Measurements from ENCODE around the gene ACTR5.

Gene ACTR5

DNA sequence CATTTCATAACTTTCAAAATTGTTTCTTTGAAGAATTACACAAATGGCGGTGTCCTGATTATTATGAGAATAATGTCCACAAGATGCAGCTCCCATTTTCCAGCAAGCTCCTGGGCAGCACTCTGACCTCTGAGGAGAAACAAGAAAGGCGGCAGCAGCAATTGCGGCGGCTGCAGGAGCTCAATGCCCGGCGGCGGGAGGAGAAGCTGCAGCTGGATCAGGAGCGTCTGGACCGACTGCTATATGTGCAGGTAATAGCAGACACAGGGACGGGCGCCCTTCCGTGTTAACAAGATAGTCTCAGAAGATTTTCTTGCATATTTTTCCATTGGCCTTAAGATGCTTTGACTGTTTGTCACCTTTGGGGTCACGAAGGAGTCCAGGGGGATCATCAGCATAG lies 6.7 kb downstream of the ACTR5 start:
- H3K27ac ChIP-seq (ENCODE audit: low read length) = no peak overlapping the region
- H3K27me3 ChIP-seq (ENCODE audit: insufficient read depth, low read length) = no peaks in the 10 kb centered on the region
- no peak overlapping the region for H3K4me3 ChIP-seq (ENCODE audit: low read length)
- peaks cover 74% of the 10 kb centered on the region for H3K36me3 ChIP-seq (ENCODE audit: insufficient read depth, low read depth, low read length)
- no peaks in the 10 kb centered on the region for H3K9me3 ChIP-seq (ENCODE audit: insufficient read depth, low read depth, low read length)
- H3K9ac ChIP-seq (ENCODE audit: low read depth, low read length) = no peak overlapping the region
- no peaks in the 10 kb centered on the region; the same call in 1 of the 2 replicates for H3K4me1 ChIP-seq (ENCODE audit: insufficient read depth, low read length)

DNA sequence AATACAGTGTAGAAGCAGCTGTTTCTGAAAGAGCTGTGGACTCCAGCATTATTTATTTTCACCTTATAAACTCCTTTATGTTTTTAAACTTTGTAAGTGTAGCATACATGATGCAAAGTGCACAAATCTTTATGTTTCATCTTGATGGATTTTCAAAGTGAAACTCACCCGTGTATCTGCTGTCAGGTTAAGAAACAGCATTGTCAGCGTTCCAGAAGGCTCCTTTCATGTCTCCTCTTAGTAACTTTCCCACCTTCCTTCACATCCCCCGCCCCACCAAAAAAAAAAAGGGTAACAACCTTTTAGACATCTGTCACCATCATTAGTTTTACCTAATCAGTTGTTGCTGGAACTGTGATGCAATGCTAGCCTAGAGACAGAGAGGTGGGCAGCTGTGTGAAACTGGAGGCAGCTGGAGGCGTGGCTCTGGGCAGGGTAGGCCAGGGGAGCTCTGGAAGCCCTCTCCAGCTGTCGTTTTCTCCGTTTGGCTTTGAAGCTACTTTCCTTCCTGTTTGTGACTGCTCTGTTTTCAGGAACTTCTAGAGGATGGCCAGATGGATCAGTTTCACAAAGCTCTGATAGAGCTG lies 7.2 kb downstream of the ACTR5 start:
- no peak overlapping the region for H3K9ac ChIP-seq (ENCODE audit: low read depth, low read length)
- H3K36me3 ChIP-seq (ENCODE audit: insufficient read depth, low read depth, low read length) = peaks cover 79% of the 10 kb centered on the region
- H3K4me3 ChIP-seq (ENCODE audit: low read length) = no peak overlapping the region
- H3K27me3 ChIP-seq (ENCODE audit: insufficient read depth, low read length) = no peaks in the 10 kb centered on the region
- H3K9me3 ChIP-seq (ENCODE audit: insufficient read depth, low read depth, low read length) = no peaks in the 10 kb centered on the region
- H3K4me1 ChIP-seq (ENCODE audit: insufficient read depth, low read length) = no peaks in the 10 kb centered on the region; the same call in 1 of the 2 replicates
- no peak overlapping the region for H3K27ac ChIP-seq (ENCODE audit: low read length)

DNA sequence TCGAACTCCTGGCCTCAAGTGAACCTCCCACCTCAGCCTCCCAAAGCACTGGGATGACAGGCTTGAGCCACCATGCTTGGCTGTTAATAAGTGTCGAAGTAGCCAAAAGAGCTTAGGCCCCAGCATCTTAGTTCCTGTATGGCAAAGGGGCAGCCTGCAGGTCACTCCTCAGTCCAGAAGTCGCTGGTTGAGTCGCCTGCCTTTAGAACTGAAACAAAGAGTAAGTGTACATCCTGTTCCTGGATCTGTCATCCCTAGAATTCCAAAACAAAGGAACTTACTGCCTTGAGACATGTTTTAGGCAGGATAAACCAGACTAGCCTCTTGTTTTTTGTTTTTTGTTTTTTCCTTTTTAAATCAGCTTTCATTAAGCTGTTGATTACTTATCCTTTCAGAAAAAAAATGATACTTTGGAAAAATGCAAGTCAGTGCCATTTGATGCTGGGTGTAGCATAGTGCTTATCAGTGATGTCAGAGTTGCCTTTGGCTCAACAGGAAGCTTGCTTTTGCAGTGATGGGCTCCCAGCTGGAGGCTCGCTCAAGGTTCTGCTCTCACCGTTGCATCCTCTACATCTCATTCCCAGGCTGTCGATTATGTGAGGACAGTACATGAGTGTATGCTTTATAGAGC lies 9.0 kb downstream of the ACTR5 start:
- Histone ChIP-seq H3K27me3 (ENCODE audit: insufficient read depth, low read length) (no peaks in the 10 kb centered on the region), H3K4me1 (ENCODE audit: insufficient read depth, low read length) (no peaks in the 10 kb centered on the region; the same call in 1 of the 2 replicates), H3K36me3 (ENCODE audit: insufficient read depth, low read depth, low read length) (peaks cover 87% of the 10 kb centered on the region), H3K4me3 (ENCODE audit: low read length) (no peak overlapping the region), H3K9ac (ENCODE audit: low read depth, low read length) (no peak overlapping the region), H3K27ac (ENCODE audit: low read length) (no peak overlapping the region), H3K9me3 (ENCODE audit: insufficient read depth, low read depth, low read length) (no peaks in the 10 kb centered on the region)

DNA sequence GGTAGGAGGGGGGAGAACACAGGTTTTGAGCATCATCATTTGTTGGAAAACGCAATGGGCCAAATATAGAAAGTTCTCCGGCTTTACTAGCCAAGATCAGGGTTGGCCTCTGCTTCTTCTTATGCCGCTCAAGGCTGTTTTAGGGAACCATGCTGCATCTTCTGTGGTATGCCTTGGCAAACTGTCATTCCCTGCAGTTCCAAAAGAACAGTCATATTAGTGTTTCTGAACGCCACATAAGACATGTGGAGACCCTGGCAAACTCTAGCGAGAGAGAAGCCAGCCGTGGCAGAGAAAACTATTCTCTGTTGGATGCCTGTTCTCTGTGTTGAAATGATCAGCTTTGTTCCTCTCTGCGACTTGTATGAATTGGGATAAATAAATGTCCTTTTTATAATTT lies 10.8 kb downstream of the ACTR5 start:
- H3K27me3 ChIP-seq (ENCODE audit: insufficient read depth, low read length) = no peaks in the 10 kb centered on the region
- no peaks in the 10 kb centered on the region; the same call in 1 of the 2 replicates for H3K4me1 ChIP-seq (ENCODE audit: insufficient read depth, low read length)
- no peak overlapping the region for H3K4me3 ChIP-seq (ENCODE audit: low read length)
- H3K9ac ChIP-seq (ENCODE audit: low read depth, low read length) = no peak overlapping the region
- H3K9me3 ChIP-seq (ENCODE audit: insufficient read depth, low read depth, low read length) = no peaks in the 10 kb centered on the region
- peaks cover 91% of the 10 kb centered on the region for H3K36me3 ChIP-seq (ENCODE audit: insufficient read depth, low read depth, low read length)
- no peak overlapping the region for H3K27ac ChIP-seq (ENCODE audit: low read length)

DNA sequence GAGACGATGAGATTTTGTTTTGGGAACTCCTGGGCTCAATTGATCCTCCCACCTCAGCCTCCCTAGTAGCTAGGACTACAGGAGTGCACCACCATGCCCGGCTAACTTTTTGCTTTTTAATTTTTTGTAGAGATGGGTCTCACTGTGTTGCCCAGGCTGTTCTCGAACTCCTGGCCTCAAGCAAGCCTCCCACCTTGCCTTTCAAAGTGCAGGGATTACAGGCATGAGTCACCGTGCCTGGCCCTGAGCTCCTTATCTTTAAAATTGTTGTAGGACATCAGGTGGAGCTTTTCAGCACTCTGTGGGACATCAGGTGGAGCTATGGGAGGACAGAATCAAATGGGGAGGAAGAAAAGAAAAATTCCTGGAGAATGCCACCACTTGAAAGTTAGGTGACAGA lies 12.7 kb downstream of the ACTR5 start:
- Histone ChIP-seq H3K36me3 (ENCODE audit: insufficient read depth, low read depth, low read length) (peaks cover 97% of the 10 kb centered on the region), H3K4me1 (ENCODE audit: insufficient read depth, low read length) (no peaks in the 10 kb centered on the region; the same call in 1 of the 2 replicates), H3K27ac (ENCODE audit: low read length) (no peak overlapping the region), H3K9me3 (ENCODE audit: insufficient read depth, low read depth, low read length) (no peaks in the 10 kb centered on the region), H3K27me3 (ENCODE audit: insufficient read depth, low read length) (no peaks in the 10 kb centered on the region), H3K4me3 (ENCODE audit: low read length) (no peak overlapping the region), H3K9ac (ENCODE audit: low read depth, low read length) (no peak overlapping the region)

DNA sequence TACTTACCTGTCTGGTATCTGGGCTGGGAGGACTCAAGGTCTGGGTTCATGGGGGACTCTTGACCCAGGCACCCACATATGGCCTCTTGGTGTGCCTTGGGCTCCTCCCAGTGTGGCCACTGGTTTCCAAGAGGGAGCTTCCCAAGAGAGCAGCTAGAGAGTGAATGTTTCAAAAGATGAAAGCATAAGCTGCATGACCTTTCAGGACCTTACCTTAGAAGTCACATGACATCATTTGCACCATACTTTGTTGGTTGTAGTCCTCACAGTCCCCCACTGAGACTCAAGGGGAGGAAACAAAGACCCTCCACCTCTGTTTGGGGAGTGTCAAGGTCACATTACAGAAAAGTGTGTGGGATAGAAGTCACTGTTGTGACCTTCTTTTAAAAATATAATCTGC lies 13.9 kb downstream of the ACTR5 start:
- H3K9me3 ChIP-seq (ENCODE audit: insufficient read depth, low read depth, low read length) = no peaks in the 10 kb centered on the region
- peaks cover 2% of the 10 kb centered on the region; the same call in 1 of the 2 replicates for H3K4me1 ChIP-seq (ENCODE audit: insufficient read depth, low read length)
- no peak overlapping the region for H3K4me3 ChIP-seq (ENCODE audit: low read length)
- no peak overlapping the region for H3K27ac ChIP-seq (ENCODE audit: low read length)
- no peaks in the 10 kb centered on the region for H3K27me3 ChIP-seq (ENCODE audit: insufficient read depth, low read length)
- peaks cover 97% of the 10 kb centered on the region for H3K36me3 ChIP-seq (ENCODE audit: insufficient read depth, low read depth, low read length)
- H3K9ac ChIP-seq (ENCODE audit: low read depth, low read length) = no peak overlapping the region

DNA sequence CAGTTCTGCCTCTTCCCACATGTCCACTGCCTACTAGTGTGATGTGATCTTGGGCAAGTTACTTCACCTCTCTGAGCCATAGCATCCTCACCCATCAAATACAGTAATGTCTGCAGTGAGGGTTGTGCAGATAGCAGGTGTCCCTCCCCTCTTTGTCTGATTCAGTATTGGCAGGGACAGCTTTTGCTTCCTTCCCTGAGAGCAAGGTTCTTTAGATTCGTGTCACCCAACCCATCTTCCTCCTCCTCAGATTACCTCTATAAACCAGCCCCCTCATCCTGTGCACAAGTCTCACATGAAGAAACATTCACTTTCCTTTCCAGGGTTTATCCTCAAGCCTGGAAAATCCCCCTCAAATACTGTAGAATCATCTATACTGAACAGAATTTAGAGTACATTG lies 15.4 kb downstream of the ACTR5 start:
- H3K9ac ChIP-seq (ENCODE audit: low read depth, low read length) = no peak overlapping the region
- H3K27me3 ChIP-seq (ENCODE audit: insufficient read depth, low read length) = no peaks in the 10 kb centered on the region
- no peaks in the 10 kb centered on the region for H3K9me3 ChIP-seq (ENCODE audit: insufficient read depth, low read depth, low read length)
- H3K4me3 ChIP-seq (ENCODE audit: low read length) = no peak overlapping the region
- no peak overlapping the region for H3K27ac ChIP-seq (ENCODE audit: low read length)
- H3K36me3 ChIP-seq (ENCODE audit: insufficient read depth, low read depth, low read length) = peaks cover 99% of the 10 kb centered on the region
- 0 out of 2 replicates have a peak, but pooled peaks cover 2% of the 10 kb centered on the region for H3K4me1 ChIP-seq (ENCODE audit: insufficient read depth, low read length)

DNA sequence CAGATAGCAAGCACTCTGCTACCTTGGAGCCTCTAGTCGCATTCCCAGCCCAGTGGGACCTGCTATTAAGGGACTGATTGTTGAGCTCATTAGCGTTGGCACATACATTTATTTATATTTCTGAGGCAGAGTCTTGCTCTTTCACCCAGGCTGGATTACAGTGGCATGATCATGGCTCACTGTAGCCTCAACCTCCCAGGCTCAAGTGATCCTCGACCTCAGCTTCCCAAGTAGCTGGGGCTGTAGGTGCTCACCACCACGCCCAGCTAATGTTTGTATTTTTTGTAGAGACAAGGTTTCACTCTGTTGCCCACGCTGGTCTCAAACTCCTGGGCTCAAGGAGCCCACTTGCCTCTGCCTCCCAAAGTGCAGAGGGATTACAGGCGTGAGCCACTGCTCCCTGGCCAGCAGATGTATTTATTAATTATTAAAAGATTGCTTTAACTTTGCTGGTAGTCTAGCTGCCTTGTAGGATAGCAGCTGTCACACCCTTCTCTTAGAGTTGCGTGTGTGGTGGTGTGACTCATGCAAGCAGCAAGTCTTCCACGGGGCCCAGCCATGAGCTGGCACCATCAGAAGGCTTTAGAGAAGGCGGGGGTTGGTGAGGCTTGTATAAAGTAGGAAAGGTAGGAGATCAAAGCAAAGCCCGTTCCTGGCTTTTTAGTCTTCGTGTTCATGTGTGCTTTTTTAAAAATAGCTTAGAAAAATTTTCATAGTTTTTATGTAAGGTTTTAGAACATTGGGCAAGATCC lies 16.5 kb downstream of the ACTR5 start:
- Histone ChIP-seq H3K4me3 (ENCODE audit: low read length) (no peak overlapping the region), H3K36me3 (ENCODE audit: insufficient read depth, low read depth, low read length) (peaks cover 99% of the 10 kb centered on the region), H3K4me1 (ENCODE audit: insufficient read depth, low read length) (0 out of 2 replicates have a peak, but pooled peaks cover 2% of the 10 kb centered on the region), H3K27ac (ENCODE audit: low read length) (no peak overlapping the region), H3K27me3 (ENCODE audit: insufficient read depth, low read length) (no peaks in the 10 kb centered on the region), H3K9me3 (ENCODE audit: insufficient read depth, low read depth, low read length) (no peaks in the 10 kb centered on the region), H3K9ac (ENCODE audit: low read depth, low read length) (no peak overlapping the region)

DNA sequence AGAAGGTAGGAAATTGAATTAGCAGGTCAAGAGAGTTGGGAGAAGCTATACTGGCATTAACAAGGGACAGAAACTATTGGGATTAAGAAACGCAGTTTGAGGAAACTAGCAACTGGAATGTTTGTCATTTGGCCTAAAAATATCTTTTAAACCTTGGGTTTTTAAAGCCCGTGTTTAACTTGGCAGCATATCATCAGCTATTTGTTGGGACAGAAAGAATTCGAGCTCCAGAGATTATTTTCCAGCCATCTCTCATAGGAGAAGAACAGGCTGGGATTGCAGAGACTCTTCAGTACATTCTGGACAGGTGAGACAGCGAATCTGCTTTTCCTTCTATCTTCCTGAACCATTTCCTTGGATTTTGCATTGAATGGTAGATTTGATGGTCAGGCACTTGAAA lies 17.8 kb downstream of the ACTR5 start:
- H3K36me3 ChIP-seq (ENCODE audit: insufficient read depth, low read depth, low read length) = peaks cover 99% of the 10 kb centered on the region
- H3K4me1 ChIP-seq (ENCODE audit: insufficient read depth, low read length) = 0 out of 2 replicates have a peak, but pooled peaks cover 2% of the 10 kb centered on the region
- H3K27me3 ChIP-seq (ENCODE audit: insufficient read depth, low read length) = no peaks in the 10 kb centered on the region
- H3K27ac ChIP-seq (ENCODE audit: low read length) = no peak overlapping the region
- no peak overlapping the region; the same call in 1 of the 2 replicates for H3K9ac ChIP-seq (ENCODE audit: low read depth, low read length)
- H3K9me3 ChIP-seq (ENCODE audit: insufficient read depth, low read depth, low read length) = no peaks in the 10 kb centered on the region
- H3K4me3 ChIP-seq (ENCODE audit: low read length) = no peak overlapping the region

DNA sequence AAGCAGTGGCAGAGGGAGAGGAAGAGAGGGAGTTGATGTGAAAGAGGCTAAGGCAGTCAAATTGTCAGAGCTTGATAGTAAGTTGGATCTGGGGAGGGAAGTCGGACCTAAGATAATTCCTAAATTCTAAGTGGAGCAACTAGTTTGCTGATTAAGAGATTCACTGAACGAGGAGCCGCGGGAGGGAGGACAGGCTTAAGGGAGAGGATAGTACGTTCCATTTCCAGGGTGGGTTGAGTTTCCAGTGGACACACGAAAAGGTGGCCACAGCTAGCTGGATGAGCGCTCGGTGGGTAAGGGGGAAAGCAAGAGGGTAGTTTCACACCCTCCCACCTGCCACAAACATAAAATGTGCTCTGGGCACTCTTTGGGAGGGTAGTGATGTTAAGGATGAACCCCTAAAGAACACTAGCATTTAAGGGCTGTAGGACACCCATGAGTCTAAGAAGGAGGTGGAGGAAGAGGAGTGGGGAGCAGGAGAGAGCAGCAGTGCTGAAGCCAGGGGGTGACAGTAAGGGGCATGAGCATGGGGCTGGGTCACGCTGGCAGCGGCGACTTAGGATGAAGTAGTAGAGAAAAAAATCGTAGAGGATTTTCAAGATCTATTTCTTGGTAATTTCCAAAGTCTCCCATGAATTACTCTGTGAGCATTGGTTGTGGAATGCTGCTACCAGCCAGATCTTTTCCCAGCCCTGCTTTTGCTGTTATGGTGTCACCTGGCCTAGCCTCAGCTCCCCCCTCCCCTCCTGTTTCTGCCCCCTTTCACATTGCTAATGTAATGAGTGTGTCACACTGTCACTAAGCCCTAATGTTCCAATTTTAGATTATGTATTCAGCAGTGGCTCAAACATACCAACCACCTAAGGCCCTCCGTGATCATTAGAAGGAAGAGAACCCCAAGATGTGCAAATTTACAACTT lies 21.4 kb downstream of the ACTR5 start:
- H3K9ac ChIP-seq (ENCODE audit: low read depth, low read length) = no peak overlapping the region
- H3K27ac ChIP-seq (ENCODE audit: low read length) = no peak overlapping the region
- H3K36me3 ChIP-seq (ENCODE audit: insufficient read depth, low read depth, low read length) = peaks cover 95% of the 10 kb centered on the region
- H3K4me1 ChIP-seq (ENCODE audit: insufficient read depth, low read length) = 0 out of 2 replicates have a peak, but pooled peaks cover 2% of the 10 kb centered on the region
- no peak overlapping the region for H3K4me3 ChIP-seq (ENCODE audit: low read length)
- H3K27me3 ChIP-seq (ENCODE audit: insufficient read depth, low read length) = no peaks in the 10 kb centered on the region
- no peaks in the 10 kb centered on the region; the same call in 1 of the 2 replicates for H3K9me3 ChIP-seq (ENCODE audit: insufficient read depth, low read depth, low read length)

DNA sequence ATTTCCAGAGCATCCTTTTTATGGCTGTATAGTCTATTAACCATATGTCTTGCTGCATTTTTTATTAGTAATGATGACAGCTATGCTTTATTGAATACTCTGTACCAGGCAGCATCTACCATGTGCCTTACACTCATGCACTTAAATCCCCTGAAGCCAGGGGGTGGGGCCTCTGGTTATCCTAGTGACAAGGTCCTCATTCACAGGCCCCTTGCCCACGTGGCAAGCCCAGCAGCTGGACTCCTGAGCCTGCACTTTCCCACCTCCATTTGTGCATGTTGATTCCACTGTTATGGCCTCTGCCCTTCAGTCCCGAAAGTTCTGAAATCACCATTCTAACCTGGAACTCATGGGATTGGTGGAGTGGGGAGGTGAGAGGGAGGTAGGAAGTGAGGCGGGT lies 22.3 kb downstream of the ACTR5 start:
- Histone ChIP-seq H3K27me3 (ENCODE audit: insufficient read depth, low read length) (no peaks in the 10 kb centered on the region), H3K4me1 (ENCODE audit: insufficient read depth, low read length) (0 out of 2 replicates have a peak, but pooled peaks cover 2% of the 10 kb centered on the region), H3K9me3 (ENCODE audit: insufficient read depth, low read depth, low read length) (no peaks in the 10 kb centered on the region; the same call in 1 of the 2 replicates), H3K36me3 (ENCODE audit: insufficient read depth, low read depth, low read length) (peaks cover 87% of the 10 kb centered on the region), H3K9ac (ENCODE audit: low read depth, low read length) (no peak overlapping the region), H3K4me3 (ENCODE audit: low read length) (no peak overlapping the region), H3K27ac (ENCODE audit: low read length) (no peak overlapping the region)
